HUES64 (cell line): ENCODE data around the gene KRIT1.

ENCODE experiments used
- H3K27ac ChIP-seq: 2 replicates; pipeline ENCODE4 v1.7.0; 2013; ENCODE audit warnings: low read depth, low read length, inconsistent platforms
- H3K27me3 ChIP-seq: 2 replicates; pipeline ENCODE4 v1.6.1; 2013; ENCODE audit warnings: mild to moderate bottlenecking, low read length; ENCODE audit not compliant: insufficient read depth
- H3K36me3 ChIP-seq: 2 replicates; pipeline ENCODE4 v1.6.1; 2013; ENCODE audit warnings: mild to moderate bottlenecking, low read length; ENCODE audit not compliant: insufficient read depth
- H3K4me1 ChIP-seq: 2 replicates; pipeline ENCODE4 v1.6.1; 2013; ENCODE audit warnings: mild to moderate bottlenecking, low read length, moderate library complexity; ENCODE audit not compliant: insufficient read depth
- H3K4me3 ChIP-seq: 2 replicates; pipeline ENCODE4 v1.5.1; 2013; ENCODE audit warnings: mild to moderate bottlenecking, low read length, moderate library complexity
- H3K9ac ChIP-seq: 2 replicates; pipeline ENCODE4 v1.6.1; 2013; ENCODE audit warnings: mild to moderate bottlenecking, low read depth, low read length
- H3K9me3 ChIP-seq: 2 replicates; pipeline ENCODE4 v1.6.1; 2013; ENCODE audit warnings: low read depth, low read length; ENCODE audit not compliant: insufficient read depth
- WGBS: fragments of 150-250, 120-280 bp; methylation state at CpG from one replicate; pipeline ENCODE4 v1.1.7; 2013; ENCODE audit warnings: missing lambda C conversion rate; 5-methylcytosine and 5-hydroxymethylcytosine counted together

The KRIT1 gene

GRCh38 chr7:92150450-92151017, 95.2 kb downstream of the KRIT1 start:
- no peak overlapping the region for H3K9ac ChIP-seq

GRCh38 chr7:92149736-92150239, 95.9 kb downstream of the KRIT1 start:
- WGBS: 91% methylated on average over 5 of the region's 5 CpGs
- H3K27ac ChIP-seq: no peak overlapping the region

More at GRCh38 chr7:92150450-92151017, 95.2 kb downstream of the KRIT1 start:
- no peak overlapping the region for H3K27ac ChIP-seq
- H3K9me3 ChIP-seq: no peaks in the 10 kb centered on the region
- no peaks in the 10 kb centered on the region for H3K4me1 ChIP-seq
- H3K4me3 ChIP-seq: no peak overlapping the region
- no peaks in the 10 kb centered on the region for H3K27me3 ChIP-seq
- WGBS: 100% methylated on average over 1 of the region's 1 CpG
- H3K36me3 ChIP-seq: no peaks in the 10 kb centered on the region

More at GRCh38 chr7:92149736-92150239, 95.9 kb downstream of the KRIT1 start:
- H3K4me3 ChIP-seq: no peak overlapping the region
- H3K9me3 ChIP-seq: no peaks in the 10 kb centered on the region
- no peaks in the 10 kb centered on the region for H3K4me1 ChIP-seq
- H3K9ac ChIP-seq: no peak overlapping the region
- H3K27me3 ChIP-seq: no peaks in the 10 kb centered on the region
- no peaks in the 10 kb centered on the region for H3K36me3 ChIP-seq
